HG02884 (cell line): ENCODE measurements around the gene GBF1.
A peak's percentile ranks its signal among the peaks of the same experiment; 100 is the strongest.

Source experiments
- ATAC-seq: cut with Tn5 transposase; IDR thresholded peaks from one replicate; pipeline ENCODE4 v1.9.1; 2021; ENCODE audit warnings: mild to moderate bottlenecking, moderate library complexity; ENCODE audit not compliant: unreplicated experiment

GBF1 gene

GRCh38 chr10:102384606-102385429, 139.5 kb downstream of the GBF1 start:
- ATAC-seq = no peak

GRCh38 chr10:102389894-102390293, 144.6 kb downstream of the GBF1 start:
- ATAC-seq = no peak

GRCh38 chr10:102392306-102392705, 147.0 kb downstream of the GBF1 start:
- no peak for ATAC-seq

GRCh38 chr10:102393411-102394078, 148.2 kb downstream of the GBF1 start:
- no peak for ATAC-seq

GRCh38 chr10:102394079-102394800, 148.9 kb downstream of the GBF1 start:
- ATAC-seq = peak; percentile 60

DNA sequence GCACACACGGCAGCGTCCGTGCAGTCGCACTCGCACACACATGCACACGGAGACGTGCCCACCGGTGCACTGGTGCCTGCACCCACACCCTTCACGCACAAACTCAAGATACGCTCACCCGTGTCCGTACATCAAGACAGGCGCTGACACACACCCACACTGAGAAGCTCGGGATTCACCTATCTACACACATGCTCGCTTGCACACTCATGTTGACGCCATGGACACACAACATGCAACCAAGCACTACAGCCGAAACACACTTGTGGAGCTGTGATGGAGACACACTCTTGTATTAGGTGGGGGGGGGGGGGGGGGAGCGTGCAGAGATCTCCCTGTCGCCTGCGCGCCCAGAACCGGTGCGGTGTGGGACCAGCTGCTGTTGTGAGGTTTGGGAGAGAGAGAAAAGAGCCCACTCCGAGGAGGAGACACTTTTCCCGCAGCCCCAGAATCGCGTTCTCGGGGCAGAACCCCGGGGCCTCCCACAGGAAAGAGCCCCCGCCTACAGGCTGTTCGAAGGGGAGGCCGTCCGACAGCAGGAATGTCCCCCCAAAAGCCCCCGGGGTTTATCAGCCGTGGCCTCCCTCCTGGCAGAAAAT, 149.6 kb downstream of the GBF1 start:
- ATAC-seq = no peak

- no peak for ATAC-seq
These were observed 150.3 kb downstream of the GBF1 start, which contains the start of gene NFKB2 for GRCh38 chr10:102395400-102396316. Gene NFKB2 (plus strand): TSS chr10:102395705. CDS start chr10:102395960, 255 bp downstream.

DNA sequence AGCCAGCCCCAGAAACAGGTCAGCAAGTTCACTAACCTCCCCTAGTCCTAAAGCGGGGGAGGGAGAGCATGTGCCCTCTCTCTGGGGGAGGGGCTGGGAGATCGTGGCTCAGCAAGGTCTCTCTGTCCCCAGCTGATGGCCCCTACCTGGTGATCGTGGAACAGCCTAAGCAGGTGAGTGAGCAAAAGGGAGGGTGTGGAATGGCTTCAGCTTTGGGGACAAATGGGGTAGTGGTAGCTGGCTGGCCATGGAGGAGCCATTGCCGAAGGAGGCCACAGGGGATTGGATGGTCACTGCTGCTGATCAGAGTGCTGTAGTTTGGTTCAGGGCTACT, 151.0 kb downstream of the GBF1 start:
- no peak for ATAC-seq

- ATAC-seq = no peak
These were observed 151.4 kb downstream of the GBF1 start for GRCh38 chr10:102396730-102397151.

- no peak for ATAC-seq
These were observed 152.2 kb downstream of the GBF1 start for GRCh38 chr10:102397222-102398171.

DNA sequence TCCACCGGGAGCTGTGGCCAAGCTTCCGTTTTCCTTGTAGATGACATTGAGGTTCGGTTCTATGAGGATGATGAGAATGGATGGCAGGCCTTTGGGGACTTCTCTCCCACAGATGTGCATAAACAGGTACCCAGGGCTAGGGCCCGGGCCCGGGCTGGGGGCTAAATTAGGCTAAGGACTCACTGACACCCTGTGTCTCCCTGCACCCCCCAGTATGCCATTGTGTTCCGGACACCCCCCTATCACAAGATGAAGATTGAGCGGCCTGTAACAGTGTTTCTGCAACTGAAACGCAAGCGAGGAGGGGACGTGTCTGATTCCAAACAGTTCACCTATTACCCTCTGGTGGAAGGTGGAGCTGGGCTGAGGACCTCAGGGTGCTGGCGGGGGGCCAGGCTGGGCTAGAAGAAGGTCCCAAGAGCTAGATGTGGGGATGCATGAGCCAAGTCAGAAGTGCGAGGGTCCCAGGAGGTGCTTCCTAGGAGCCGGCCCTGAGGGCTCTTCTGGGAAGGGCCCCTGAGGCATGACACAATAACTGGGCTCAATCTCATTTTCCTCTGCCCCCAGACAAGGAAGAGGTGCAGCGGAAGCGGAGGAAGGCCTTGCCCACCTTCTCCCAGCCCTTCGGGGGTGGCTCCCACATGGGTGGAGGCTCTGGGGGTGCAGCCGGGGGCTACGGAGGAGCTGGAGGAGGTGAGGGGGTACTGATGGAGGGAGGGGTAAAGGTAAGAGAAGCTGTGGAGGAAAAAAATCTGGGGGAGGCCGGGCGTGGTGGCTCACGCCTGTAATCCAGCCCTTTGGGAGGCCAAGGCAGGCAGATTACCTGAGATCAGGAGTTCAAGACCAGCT, 153.1 kb downstream of the GBF1 start:
- no peak for ATAC-seq

- ATAC-seq = peak; percentile 49
These were observed 154.1 kb downstream of the GBF1 start for GRCh38 chr10:102399217-102400021.

- ATAC-seq = no peak
These were observed 154.7 kb downstream of the GBF1 start for GRCh38 chr10:102400076-102400475.

DNA sequence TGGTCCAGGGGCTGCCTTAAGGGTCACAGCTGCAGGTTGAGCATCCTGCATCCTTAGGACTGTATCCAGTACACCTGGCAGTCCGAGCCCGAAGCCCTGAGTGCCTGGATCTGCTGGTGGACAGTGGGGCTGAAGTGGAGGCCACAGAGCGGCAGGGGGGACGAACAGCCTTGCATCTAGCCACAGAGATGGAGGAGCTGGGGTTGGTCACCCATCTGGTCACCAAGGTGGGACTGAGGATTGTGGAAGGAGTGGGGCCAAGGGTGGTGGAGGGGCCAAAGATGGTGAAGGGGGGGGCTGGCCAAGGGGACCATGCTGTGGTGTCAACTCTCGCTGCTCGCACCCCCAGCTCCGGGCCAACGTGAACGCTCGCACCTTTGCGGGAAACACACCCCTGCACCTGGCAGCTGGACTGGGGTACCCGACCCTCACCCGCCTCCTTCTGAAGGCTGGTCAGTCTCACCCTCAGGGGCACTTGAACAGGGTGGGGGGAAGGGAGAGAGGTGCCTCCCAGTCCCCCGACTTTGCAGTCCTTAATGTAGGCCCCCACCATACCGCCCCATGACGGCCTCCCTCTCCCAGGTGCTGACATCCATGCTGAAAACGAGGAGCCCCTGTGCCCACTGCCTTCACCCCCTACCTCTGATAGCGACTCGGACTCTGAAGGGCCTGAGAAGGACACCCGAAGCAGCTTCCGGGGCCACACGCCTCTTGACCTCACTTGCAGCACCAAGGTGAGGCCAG, 155.4 kb downstream of the GBF1 start:
- ATAC-seq = no peak

DNA sequence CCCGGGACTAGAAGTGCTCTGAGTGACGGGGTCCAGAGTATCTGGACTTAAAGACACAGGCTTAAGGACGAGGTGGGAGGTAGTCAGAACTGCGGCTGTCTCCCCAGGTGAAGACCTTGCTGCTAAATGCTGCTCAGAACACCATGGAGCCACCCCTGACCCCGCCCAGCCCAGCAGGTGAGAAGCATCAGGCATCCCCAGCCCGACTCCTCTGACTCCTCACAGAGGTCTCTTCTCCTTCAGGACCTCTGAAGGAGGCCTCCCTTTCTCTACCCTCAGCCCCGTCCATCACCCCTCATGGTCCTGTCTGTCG, 156.0 kb downstream of the GBF1 start:
- ATAC-seq = no peak

DNA sequence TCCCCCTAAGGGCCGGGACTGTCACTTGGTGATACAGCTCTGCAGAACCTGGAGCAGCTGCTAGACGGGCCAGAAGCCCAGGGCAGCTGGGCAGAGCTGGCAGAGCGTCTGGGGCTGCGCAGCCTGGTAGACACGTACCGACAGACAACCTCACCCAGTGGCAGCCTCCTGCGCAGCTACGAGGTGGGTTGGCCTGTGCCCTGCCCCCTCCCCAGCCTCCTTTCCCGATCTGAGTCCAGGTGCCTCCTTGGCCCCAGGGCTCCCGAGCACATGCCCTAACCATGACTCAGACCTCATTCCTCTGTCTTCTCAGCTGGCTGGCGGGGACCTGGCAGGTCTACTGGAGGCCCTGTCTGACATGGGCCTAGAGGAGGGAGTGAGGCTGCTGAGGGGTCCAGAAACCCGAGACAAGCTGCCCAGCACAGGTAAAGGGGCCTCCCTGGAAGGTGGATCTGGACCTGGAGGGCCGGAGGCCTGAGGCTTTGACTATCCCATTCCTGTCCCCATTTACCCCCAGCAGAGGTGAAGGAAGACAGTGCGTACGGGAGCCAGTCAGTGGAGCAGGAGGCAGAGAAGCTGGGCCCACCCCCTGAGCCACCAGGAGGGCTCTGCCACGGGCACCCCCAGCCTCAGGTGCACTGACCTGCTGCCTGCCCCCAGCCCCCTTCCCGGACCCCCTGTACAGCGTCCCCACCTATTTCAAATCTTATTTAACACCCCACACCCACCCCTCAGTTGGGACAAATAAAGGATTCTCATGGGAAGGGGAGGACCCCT, 156.6 kb downstream of the GBF1 start:
- ATAC-seq = no peak
